ENCODE data around the gene OMG. TPM values are rescaled to one million over a fixed set of nuclear protein-coding genes. Genes with fewer than 3 reads are reported as not detected.
"Not testable (repeated sequence)": the region's sequence is repeated elsewhere in the genome, so short reads cannot be mapped to it uniquely, and the experiment has no call there.

Gene OMG
- total and polyA plus RNA-seq, 2 donors, result 0.20 to 1.5 TPM

GRCh38 chr17:31314782-31315100 is 17.7 kb upstream of the OMG start:
- no peak overlapping the region for H3K27ac ChIP-seq (ENCODE audit: low read depth)
- H3K4me3 ChIP-seq (ENCODE audit: low read depth, low read length), result no peak overlapping the region
- no peaks in the 10 kb centered on the region for H3K36me3 ChIP-seq (ENCODE audit: insufficient read depth)
- WGBS, result 89% methylated on average over 3 of the region's 3 CpGs
- DNase-seq (ENCODE audit: extremely low spot score), result no peak
- H3K4me1 ChIP-seq (ENCODE audit: insufficient read depth), result no peaks in the 10 kb centered on the region

DNA sequence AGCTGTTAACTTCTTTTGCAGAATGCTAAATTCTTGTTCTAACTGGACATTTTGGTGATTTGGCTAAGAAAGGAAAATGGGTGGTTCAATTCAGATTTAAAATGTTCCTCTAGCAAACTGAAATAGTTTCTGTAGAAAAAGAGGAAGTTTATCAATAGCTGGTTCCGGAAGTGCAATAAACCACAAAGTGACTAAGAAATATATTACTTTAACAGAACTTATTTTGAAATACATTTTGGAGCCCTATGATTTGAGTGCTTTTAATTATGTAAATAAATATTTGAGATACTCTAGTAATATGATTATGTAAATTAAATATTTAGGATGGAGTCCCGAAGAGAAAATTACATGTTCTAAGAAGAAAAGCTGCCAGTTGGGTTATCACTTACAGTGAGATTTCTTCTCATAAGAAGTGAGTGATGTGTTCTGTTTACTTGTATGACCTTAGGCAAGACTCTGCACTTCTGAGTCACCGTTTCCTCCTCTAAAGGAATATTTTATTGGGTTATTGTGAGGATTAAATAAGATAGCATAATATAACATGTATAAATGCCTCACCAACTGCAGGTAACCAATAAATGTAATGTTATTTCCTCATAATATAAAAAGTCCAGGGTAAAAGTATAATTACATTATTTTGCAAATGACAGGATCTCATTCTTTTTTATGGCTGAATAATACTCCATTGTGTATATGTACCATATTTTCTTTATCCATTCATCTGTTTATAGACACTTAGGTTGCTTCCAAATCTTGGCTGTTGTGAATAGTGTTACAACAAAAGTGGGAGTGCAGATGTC is 17.1 kb upstream of the OMG start, which contains the start of gene EVI2B:
Gene EVI2B (minus strand): TSS at position 73 of the 800 bp plus-strand sequence. CDS start 8,445 bp downstream, outside the sequence.
- DNase-seq (ENCODE audit: extremely low spot score), result no peak
- WGBS, result 70% methylated on average over 3 of the region's 3 CpGs
- H3K4me1 ChIP-seq (ENCODE audit: insufficient read depth), result no peaks in the 10 kb centered on the region
- H3K27ac ChIP-seq (ENCODE audit: low read depth), result no peak within 1 kb of the TSS
- no peaks in the 10 kb centered on the region for H3K36me3 ChIP-seq (ENCODE audit: insufficient read depth)
- no peak within 1 kb of the TSS for H3K4me3 ChIP-seq (ENCODE audit: low read depth, low read length)

DNA sequence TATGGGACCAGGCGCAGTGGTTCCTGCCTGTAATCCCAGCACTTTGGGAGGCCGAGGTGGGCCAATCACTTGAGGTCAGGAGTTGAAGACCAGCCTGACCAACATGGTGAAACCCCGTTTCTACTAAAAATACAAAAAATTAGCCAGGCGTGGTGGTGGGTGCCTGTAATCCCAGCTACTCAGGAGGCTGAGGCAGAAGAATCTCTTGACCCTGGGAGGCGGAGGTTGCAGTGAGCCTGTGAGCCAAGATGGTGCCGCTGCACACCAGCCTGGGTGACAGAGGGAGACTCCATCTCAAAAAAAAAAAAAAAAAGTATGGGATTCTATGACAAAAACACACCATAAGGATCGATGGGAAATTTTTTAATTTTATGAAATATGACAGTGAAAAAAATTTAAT is 15.2 kb upstream of the OMG start:
- not testable (repeated sequence) for H3K27ac ChIP-seq (ENCODE audit: low read depth); H3K4me1 ChIP-seq (ENCODE audit: insufficient read depth); H3K4me3 ChIP-seq (ENCODE audit: low read depth, low read length); DNase-seq (ENCODE audit: extremely low spot score); H3K36me3 ChIP-seq (ENCODE audit: insufficient read depth)
- 70% methylated on average over 7 of the region's 7 CpGs for WGBS

GRCh38 chr17:31311526-31311925 is 14.5 kb upstream of the OMG start:
- no peak for DNase-seq (ENCODE audit: extremely low spot score)

GRCh38 chr17:31310886-31311285 is 13.8 kb upstream of the OMG start:
- H3K36me3 ChIP-seq (ENCODE audit: insufficient read depth), result no peaks in the 10 kb centered on the region
- no peaks in the 10 kb centered on the region for H3K4me1 ChIP-seq (ENCODE audit: insufficient read depth)
- H3K4me3 ChIP-seq (ENCODE audit: low read depth, low read length), result no peak overlapping the region
- H3K27ac ChIP-seq (ENCODE audit: low read depth), result no peak overlapping the region
- 77% methylated on average over 7 of the region's 7 CpGs for WGBS
- no peak for DNase-seq (ENCODE audit: extremely low spot score)

More at GRCh38 chr17:31311526-31311925, 14.5 kb upstream of the OMG start:
- H3K4me1 ChIP-seq (ENCODE audit: insufficient read depth), result no peaks in the 10 kb centered on the region
- H3K36me3 ChIP-seq (ENCODE audit: insufficient read depth), result no peaks in the 10 kb centered on the region
- 89% methylated on average over 3 of the region's 3 CpGs for WGBS
- no peak overlapping the region for H3K4me3 ChIP-seq (ENCODE audit: low read depth, low read length)
- H3K27ac ChIP-seq (ENCODE audit: low read depth), result no peak overlapping the region

GRCh38 chr17:31310260-31310659 is 13.2 kb upstream of the OMG start:
- 41% methylated on average over 2 of the region's 2 CpGs for WGBS
- H3K27ac ChIP-seq (ENCODE audit: low read depth), result no peak overlapping the region
- no peak overlapping the region for H3K4me3 ChIP-seq (ENCODE audit: low read depth, low read length)

DNA sequence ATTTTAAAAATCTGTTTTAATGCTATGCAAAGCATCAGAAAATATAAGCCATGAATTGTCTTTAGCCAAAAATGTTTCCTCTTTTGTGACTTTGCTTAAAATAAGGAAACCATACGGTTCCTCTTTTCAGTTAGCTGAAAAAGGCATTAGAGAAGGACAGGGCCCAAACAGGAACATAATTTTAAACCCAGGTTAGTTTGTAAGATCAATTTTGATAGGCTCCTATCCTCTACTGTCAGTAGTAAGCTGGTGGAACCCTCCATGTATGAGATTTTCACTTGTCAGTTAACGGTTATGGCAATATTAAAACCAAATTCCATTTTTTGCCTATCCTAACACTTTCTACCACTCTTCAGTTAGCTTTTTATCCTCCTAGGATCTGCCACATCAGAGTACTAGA is 12.5 kb upstream of the OMG start:
- H3K4me1 ChIP-seq (ENCODE audit: insufficient read depth), result no peaks in the 10 kb centered on the region
- WGBS, result 89% methylated on average over 2 of the region's 2 CpGs
- DNase-seq (ENCODE audit: extremely low spot score), result no peak
- H3K36me3 ChIP-seq (ENCODE audit: insufficient read depth), result no peaks in the 10 kb centered on the region
- no peak overlapping the region for H3K4me3 ChIP-seq (ENCODE audit: low read depth, low read length)
- H3K27ac ChIP-seq (ENCODE audit: low read depth), result no peak overlapping the region

More at GRCh38 chr17:31310260-31310659, 13.2 kb upstream of the OMG start:
- no peaks in the 10 kb centered on the region for H3K36me3 ChIP-seq (ENCODE audit: insufficient read depth)
- no peak for DNase-seq (ENCODE audit: extremely low spot score)
- H3K4me1 ChIP-seq (ENCODE audit: insufficient read depth), result no peaks in the 10 kb centered on the region

DNA sequence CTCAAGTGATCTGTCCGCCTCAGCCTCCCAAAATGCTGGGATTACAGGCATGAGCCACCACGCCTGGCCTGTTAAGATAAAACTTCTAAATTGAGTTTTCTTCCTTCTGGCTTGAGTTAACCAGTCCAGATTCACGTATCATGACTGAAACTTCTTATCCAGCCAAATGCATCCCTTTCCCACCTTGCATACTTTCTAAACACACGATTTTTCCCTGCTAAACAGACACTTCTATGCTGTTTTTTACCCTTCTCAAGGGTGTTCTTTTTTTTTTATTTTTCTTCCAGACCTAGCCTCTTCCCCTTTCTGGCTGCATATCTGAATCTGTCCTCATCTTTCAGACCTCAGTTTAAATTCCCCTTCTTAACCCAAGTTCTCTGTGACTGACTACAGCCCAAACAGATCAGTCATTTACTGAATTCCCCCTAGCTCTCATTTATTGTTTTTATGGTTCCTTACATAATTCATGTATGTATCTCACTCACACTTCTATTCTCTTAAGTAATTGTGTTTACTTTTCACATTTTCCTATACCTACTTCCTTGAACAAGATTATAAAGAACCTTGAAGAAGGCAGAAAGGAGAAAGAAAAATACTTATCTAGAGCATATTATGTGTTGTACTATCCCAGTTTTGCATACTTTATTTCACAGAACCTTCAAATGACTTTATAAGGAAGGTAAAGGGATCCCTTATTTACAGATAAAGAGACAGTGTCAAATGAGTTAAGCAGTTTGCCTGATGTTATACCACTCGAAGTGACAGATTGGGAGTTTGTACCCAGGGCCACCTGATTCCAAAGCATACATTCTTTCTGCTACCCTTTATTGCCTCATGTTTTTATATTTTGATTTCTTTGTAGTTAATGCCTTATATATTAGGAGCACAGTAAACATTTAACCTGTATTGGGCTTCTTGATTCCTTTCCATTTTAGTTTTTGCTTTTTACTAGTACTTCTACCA is 11.6 kb upstream of the OMG start:
- no peak overlapping the region for H3K4me3 ChIP-seq (ENCODE audit: low read depth, low read length)
- no peak overlapping the region for H3K27ac ChIP-seq (ENCODE audit: low read depth)
- DNase-seq (ENCODE audit: extremely low spot score), result no peak
- 77% methylated on average over 5 of the region's 5 CpGs for WGBS
- no peaks in the 10 kb centered on the region for H3K36me3 ChIP-seq (ENCODE audit: insufficient read depth)
- H3K4me1 ChIP-seq (ENCODE audit: insufficient read depth), result no peaks in the 10 kb centered on the region

DNA sequence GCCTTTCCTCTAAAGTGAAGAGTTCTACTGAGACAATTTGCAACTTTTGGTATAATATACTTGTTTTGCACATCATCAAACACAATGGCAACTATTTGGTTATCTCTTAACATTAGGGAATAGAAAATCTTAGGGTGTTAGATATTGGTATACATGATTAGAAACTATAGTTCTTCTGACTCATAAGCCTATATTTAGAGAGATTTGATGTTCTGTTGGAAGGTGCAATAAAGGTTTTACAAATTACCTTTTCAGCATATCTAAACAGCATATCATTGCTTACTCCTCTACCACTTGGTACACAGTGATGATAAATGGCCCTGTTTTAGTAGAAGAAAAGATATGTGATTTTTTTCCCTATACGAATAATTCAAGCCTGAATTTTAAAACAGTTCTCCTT is 10.6 kb upstream of the OMG start:
- H3K4me1 ChIP-seq (ENCODE audit: insufficient read depth), result no peaks in the 10 kb centered on the region
- no peaks in the 10 kb centered on the region for H3K36me3 ChIP-seq (ENCODE audit: insufficient read depth)
- H3K4me3 ChIP-seq (ENCODE audit: low read depth, low read length), result no peak overlapping the region
- no peak for DNase-seq (ENCODE audit: extremely low spot score)
- no peak overlapping the region for H3K27ac ChIP-seq (ENCODE audit: low read depth)
- WGBS, result 85% methylated on average over 1 of the region's 1 CpG

DNA sequence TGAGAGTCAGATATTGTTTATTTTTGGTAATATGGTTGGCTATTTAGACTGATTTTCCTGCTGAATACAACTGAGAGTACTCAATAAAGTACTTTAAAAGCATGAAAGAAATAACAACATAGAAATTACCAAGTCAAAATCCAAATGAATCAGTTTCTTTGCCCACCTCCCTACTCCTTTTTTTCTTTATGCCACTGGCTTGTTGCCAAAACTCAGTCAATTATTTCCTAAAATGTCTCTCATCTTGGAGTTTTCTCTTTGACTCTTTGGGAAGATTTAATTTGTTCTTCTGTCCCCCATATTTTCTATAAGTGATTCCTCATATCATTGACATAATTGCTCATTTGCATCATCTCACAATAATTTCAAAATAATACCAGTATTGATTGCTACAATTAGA is 2.6 kb upstream of the OMG start:
- no peak overlapping the region for H3K4me3 ChIP-seq (ENCODE audit: low read depth, low read length)
- H3K27ac ChIP-seq (ENCODE audit: low read depth), result no peak overlapping the region
- H3K4me1 ChIP-seq (ENCODE audit: insufficient read depth), result no peaks in the 10 kb centered on the region
- no peaks in the 10 kb centered on the region for H3K36me3 ChIP-seq (ENCODE audit: insufficient read depth)
- no peak for DNase-seq (ENCODE audit: extremely low spot score)

DNA sequence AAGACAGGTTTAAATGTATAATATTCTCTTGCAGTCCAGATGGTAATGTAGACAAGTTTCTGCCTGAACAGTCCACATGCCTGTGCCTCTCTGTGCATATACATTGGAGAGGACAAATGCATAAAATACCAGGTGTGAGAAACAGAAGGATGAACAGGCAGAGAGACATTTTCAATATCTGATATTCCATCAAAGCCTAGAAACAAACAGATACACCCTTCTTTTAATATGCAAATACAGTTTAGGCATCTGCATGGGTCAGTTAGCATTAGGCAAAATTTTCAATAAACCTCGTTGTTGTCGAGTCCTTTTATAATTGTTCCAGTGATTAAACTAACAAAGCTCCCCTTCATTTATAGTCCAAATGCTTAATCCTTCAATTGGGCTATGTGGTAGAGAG is 897 bp downstream of the OMG start:
- Histone ChIP-seq H3K4me3 (ENCODE audit: low read depth, low read length) (no peak overlapping the region), H3K36me3 (ENCODE audit: insufficient read depth) (no peaks in the 10 kb centered on the region), H3K27ac (ENCODE audit: low read depth) (no peak overlapping the region), H3K4me1 (ENCODE audit: insufficient read depth) (no peaks in the 10 kb centered on the region)
- no peak for DNase-seq (ENCODE audit: extremely low spot score)
- 89% methylated on average over 2 of the region's 2 CpGs for WGBS

GRCh38 chr17:31295489-31295871 is 1.6 kb downstream of the OMG start:
- no peak overlapping the region for H3K4me3 ChIP-seq (ENCODE audit: low read depth, low read length)
- H3K36me3 ChIP-seq (ENCODE audit: insufficient read depth), result no peaks in the 10 kb centered on the region
- H3K27ac ChIP-seq (ENCODE audit: low read depth), result no peak overlapping the region
- 82% methylated on average over 1 of the region's 1 CpG for WGBS
- no peak for DNase-seq (ENCODE audit: extremely low spot score)
- H3K4me1 ChIP-seq (ENCODE audit: insufficient read depth), result no peaks in the 10 kb centered on the region

GRCh38 chr17:31294820-31295488 is 2.1 kb downstream of the OMG start:
- Histone ChIP-seq H3K36me3 (ENCODE audit: insufficient read depth) (no peaks in the 10 kb centered on the region), H3K27ac (ENCODE audit: low read depth) (no peak overlapping the region), H3K4me3 (ENCODE audit: low read depth, low read length) (no peak overlapping the region), H3K4me1 (ENCODE audit: insufficient read depth) (no peaks in the 10 kb centered on the region)
- no peak for DNase-seq (ENCODE audit: extremely low spot score)
- 85% methylated on average over 3 of the region's 3 CpGs for WGBS

Measured in urinary bladder (tissue), 4 donors.